Inflammatory macrophage treated with lipopolysaccharide for 4 hours (primary cell): ENCODE measurements around the gene PERM1.
"Not testable (repeated sequence)": the region's sequence is repeated elsewhere in the genome, so short reads cannot be mapped to it uniquely, and the experiment has no call there.

Source experiments
- DNase-seq: peaks from one replicate; pipeline ENCODE4 v3.0.0-alpha.2; 2020

The PERM1 gene

DNA sequence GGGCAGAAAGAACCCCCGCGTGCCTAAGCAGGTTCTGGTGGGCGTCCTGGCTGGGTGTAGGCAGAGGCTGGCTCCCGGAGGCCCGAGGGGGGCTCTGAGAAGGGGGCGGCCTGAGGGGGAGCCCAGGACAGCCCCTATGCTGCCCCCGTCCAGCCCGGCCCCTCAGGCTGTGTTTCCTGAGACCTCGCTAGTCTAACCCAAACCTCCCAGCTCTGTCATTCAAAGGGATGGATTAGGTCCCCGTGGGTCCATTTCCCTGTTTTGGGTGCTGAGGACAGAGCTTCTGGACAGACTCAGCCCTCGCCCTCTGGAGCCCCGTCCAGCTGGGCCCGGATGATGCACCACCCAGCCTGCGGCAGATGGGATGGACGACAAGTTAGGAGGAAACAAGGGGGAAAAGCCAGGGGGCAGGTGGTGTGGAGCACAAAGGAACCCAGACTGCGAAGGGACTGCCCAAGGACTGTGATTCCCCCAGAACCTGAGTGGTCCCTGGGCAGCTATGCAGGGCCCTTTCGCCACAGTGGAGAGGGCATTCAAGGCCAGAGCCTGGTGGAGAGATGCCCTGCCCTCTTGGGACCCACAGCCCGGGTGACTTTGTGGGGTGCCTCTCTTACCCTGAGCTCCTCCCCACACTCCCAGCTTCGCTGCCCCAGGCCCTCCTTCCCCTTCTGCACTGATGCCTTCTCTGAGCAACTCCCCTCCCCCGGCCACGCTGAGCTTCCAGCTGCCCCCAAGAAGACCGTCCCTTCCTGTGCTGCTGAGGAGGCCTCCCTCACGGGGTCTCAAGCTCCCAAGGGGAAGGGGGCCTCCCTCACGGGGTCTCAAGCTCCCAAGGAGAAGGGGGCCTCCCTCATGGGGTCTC is 15.2 kb upstream of the PERM1 start:
- no peak for DNase-seq

GRCh38 chr1:995665-996633 is 14.1 kb upstream of the PERM1 start:
- DNase-seq: no peak

DNA sequence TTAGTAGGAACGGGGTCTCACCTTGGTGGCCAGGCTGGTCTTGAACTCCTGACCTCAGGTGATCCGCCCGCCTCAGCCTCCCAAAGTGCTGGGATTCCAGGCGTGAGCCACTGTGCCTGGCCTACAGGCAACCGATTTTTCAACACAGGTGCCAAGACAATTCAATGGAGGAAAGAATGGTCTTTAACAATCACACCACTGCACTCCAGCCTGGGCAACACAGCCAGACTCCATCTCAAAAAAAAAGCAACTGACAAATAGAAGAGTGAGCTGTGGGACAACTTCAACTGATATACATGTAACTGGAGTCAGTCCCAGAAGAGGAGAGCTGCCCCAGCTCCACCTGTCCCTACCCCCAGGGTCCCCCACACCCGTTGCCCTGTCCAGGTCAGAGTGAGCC is 12.7 kb upstream of the PERM1 start:
- DNase-seq: not testable (repeated sequence)

GRCh38 chr1:993379-993995 is 11.6 kb upstream of the PERM1 start:
- no peak for DNase-seq

DNA sequence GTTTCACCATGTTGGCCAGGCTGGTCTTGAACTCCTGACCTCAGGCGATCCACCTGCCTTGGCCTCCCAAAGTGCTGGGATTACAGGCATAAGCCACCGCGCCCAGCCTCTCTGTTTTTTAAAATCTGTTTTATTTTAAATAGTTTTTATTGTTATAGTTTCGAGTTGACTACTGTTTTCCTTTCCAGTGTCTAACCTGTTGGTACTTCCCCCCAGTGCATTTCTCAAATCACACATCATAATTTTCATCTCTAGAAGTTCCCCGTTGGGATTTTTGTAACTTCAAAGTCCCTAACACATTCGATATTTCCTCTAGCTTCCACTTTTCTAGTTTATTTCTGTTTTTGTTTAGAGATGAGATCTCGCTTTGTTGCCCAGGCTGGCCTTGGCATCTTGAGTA is 10.5 kb upstream of the PERM1 start:
- no peak for DNase-seq

DNA sequence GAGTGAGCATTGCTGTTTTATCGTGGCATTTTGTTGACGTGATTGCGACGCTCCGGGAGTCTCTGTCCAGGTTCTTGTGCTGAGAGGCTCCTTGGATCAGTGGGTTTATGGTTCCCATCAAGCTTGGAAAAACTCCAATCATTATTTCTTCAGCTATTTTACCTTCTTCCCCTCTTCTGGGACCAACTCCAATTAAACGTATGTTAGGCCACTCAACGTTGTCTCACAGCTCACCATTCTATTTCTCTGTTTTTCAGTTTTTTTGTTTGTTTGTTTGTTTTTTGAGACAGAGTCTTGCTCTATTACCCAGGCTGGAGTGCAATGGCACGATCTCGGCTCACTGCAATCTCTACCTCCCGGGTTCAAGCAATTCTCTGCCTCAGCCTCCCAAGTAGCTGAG is 10.0 kb upstream of the PERM1 start:
- no peak for DNase-seq

- DNase-seq: not testable (repeated sequence)
These were observed 9.4 kb upstream of the PERM1 start for GRCh38 chr1:991275-991674.

DNA sequence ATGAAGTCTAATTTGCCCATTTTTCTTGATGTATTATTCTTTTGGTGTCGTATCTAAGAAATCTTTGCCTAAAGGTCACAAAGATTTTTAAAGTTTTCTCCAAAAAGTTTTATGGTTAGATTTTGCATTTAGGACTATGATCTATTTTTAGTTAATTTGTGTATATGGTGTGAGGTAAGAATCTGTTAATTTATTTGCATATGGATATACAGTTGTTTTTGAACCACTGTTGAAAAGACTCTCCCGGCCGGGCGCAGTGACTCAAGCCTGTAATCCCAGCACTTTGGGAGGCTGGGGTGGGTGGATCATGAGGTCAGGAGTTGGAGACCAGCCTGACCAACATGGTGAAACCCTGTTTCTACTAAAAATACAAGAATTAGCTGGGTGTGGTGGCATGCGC is 6.2 kb upstream of the PERM1 start:
- not testable (repeated sequence) for DNase-seq

- DNase-seq: no peak
These were observed 3.2 kb upstream of the PERM1 start for GRCh38 chr1:985126-985525.

- no peak for DNase-seq
These were observed 2.6 kb upstream of the PERM1 start for GRCh38 chr1:984476-984814.

GRCh38 chr1:983798-984475 is 2.0 kb upstream of the PERM1 start:
- DNase-seq: no peak

GRCh38 chr1:982765-983436 is 1.0 kb upstream of the PERM1 start:
- no peak for DNase-seq

- no peak for DNase-seq
These were observed 370 bp downstream of the PERM1 start for GRCh38 chr1:981491-981954.

GRCh38 chr1:980602-981395 is 1.1 kb downstream of the PERM1 start:
- DNase-seq: no peak

GRCh38 chr1:980137-980571 is 1.7 kb downstream of the PERM1 start:
- DNase-seq: no peak

DNA sequence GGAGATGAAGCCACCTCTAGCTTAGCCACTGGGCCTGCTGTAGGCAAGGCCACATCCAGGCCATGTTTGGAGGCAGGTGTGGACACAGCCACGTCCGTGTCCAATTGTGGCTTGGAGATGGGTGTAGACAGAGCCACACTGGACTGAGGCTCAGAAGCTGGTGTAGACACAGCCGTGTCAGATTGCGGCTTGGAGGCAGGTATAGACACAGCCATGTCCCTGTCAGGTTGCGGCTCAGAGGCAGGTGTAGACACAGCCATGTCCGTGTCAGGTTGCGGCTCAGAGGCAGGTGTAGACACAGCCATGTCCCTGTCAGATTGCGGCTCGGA is 2.2 kb downstream of the PERM1 start:
- no peak for DNase-seq

DNA sequence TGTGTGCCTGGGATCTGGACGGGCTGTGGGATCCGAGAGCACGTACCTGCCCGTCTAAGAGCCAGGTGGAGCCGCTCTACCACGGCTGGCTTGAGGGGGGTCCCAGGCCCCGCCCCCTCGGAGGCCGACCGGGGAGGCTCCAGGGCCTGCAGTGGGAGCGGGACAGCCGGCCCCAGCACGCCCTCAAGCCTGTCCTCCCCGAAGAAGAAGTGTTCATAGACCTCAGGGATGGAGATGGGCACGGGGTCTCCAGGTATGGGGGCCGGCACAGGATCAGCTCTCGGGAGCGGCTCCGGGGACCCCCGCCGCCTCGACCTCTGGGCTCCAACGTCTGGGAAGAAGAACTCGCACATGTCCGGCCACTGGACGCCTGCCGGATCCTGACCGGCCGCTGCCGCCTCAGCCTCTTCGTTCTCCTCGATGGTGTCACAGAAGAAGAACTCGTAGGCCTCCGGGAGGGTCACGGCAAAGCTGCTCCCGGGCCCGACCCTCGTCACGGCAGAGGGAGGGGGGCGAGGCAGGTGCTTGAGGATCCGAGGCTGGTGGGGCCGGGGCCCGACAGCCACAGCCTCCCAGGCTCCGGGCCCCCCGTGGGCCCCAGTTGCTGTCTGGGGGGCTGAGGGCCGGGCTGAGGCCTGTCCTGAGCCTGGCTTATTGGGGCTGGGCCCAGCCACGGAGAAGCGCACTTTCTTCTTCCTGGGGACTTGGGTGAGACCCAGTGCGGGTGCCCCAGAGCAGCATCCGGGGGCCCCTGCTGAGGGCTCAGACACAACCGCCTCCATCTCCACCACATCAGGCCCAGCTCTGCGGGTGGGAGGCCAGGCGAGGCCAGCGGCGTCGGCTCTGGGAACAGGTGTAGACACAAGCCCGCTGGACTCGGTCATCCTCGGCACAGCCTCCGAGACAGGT is 2.8 kb downstream of the PERM1 start:
- DNase-seq: no peak

DNA sequence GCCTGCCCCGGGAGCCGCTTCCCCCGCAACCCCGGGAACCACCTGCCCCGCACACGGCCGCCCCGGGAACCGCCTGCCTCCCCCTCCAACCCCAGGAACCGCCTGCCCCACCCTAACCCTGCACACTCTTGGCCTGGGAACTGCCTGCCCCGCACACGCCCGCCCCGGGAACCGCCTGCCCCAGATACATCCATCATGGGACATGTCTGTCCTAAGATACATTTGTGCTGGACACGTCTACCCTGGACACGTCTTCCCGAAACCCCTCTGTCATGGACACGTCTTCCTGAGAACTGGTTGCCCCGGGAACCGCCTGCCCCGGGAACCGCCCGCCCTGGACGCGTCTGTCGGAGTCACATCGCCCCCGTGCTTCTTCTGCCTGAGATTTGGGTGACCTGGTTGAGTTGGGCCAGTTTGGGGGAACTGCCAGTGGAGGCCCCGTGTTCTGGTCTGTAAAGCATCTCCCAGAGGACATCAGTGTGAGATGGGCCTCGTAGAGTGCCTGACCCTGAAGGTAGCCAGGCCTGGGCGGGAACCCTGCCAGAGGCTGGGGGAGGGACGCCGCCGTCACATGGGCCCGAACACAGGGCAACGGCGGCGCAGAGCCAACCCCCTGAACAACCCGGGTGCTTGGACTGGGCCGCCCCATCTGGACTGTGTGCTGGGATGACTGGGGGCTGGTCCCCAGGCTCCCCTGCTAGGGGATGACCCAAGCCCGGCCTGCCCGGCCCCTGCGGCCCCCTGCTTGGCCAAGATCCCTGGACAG is 3.6 kb downstream of the PERM1 start:
- DNase-seq: no peak

DNA sequence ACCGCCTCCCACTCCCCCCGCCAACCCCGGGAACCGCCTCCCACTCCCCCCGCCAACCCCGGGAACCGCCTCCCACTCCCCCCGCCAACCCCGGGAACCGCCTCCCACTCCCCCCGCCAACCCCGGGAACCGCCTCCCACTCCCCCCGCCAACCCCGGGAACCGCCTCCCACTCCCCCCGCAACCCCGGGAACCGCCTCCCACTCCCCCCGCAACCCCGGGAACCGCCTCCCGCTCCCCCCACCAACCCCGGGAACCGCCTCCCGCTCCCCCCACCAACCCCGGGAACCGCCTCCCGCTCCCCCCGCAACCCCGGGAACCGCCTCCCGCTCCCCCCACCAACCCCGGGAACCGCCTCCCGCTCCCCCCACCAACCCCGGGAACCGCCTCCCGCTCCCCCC is 5.1 kb downstream of the PERM1 start:
- not testable (repeated sequence) for DNase-seq
